GM10248 (cell line): ENCODE data around the gene RAB33A.
A peak's percentile ranks its signal among the peaks of the same experiment; 100 is the strongest.

Experiments
- CTCF ChIA-PET: fragments of 300-600 bp; sonication (Branson Sonifier 250); formaldehyde crosslinking; extraction: SDS; loops from one replicate; lab custom pipeline; 2021; ENCODE audit warnings: antibody characterized with exemption; lab: Yijun Ruan, JAX
- POLR2A ChIA-PET: fragments of 350-650 bp; sonication (Branson Sonifier 250); formaldehyde crosslinking; extraction: SDS; loops from one replicate; lab custom pipeline; 2020; ENCODE audit warnings: antibody characterized with exemption; lab: Yijun Ruan, JAX
- DNase-seq: peaks from one replicate; pipeline ENCODE4 v3.0.0; 2012; ENCODE audit errors: extremely low spot score
- TF ChIP-seq, protein P1 (sequence below): IDR thresholded peaks from 2 replicates; pipeline ENCODE4 v1.5.1; 2012; ENCODE audit warnings: mild to moderate bottlenecking, low read depth; ENCODE audit errors: extremely low read depth, missing control alignments, control extremely low read depth

RAB33A gene

DNA sequence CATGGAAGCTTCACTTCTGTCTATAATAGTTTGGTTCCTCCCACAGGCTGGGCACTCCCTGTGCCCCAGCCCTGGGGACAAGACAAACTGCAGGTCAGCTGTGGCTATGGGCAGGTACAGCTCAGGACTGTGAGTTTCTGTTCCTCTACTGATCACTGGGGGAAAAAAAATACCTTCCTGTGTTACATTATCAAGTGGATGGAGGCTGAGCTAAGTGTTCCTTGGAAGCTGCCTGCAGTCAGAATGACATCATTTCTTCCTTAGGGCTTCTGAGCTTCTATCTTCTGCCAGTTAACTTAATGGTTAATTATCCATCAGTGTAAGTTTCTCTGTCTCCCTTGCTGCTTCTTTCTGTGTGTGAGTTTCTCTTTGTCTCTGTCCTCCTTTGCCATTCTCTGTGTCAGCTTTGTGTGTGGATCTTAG lies 4.6 kb downstream of the RAB33A start:
- peak; percentile 55 for DNase-seq
- CTCF ChIA-PET, result interaction anchor here (0.8 to 2.3 kb wide), 6 partner anchors 14 to 96 kb away, joined by 3 to 10 read pairs (median 4); no protein-coding TSS in a partner anchor
- POLR2A ChIA-PET, result interaction anchor here (1.3 kb wide), 1 partner anchor 11 kb away, joined by 4 read pairs; the partner anchor contains the start of gene AIFM1
- TF ChIP-seq, protein P1, sequence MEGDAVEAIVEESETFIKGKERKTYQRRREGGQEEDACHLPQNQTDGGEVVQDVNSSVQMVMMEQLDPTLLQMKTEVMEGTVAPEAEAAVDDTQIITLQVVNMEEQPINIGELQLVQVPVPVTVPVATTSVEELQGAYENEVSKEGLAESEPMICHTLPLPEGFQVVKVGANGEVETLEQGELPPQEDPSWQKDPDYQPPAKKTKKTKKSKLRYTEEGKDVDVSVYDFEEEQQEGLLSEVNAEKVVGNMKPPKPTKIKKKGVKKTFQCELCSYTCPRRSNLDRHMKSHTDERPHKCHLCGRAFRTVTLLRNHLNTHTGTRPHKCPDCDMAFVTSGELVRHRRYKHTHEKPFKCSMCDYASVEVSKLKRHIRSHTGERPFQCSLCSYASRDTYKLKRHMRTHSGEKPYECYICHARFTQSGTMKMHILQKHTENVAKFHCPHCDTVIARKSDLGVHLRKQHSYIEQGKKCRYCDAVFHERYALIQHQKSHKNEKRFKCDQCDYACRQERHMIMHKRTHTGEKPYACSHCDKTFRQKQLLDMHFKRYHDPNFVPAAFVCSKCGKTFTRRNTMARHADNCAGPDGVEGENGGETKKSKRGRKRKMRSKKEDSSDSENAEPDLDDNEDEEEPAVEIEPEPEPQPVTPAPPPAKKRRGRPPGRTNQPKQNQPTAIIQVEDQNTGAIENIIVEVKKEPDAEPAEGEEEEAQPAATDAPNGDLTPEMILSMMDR, result no peak

DNA sequence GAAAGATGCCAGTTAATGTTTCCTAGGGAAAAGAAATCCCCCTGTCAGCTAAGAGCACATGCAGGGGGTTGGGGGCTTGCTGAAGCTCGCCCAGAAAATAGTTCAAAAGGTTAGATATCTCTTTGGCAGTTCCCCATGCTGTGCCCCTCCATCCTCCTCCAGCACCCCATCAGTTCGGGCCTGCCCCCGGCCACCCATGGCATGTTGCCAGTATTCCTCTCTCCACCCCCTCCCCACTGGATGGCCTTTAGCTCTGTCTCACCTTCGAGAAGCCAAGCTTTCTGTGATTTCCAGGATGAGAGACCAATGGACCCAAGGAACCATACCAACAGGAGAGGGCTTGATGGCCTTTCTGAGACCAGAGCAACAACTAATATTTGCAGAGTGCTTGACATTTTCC lies 5.2 kb downstream of the RAB33A start:
- TF ChIP-seq, protein P1, result no peak
- CTCF ChIA-PET, result interaction anchor here (1.0 to 2.3 kb wide), 5 partner anchors 14 to 97 kb away, joined by 4 to 10 read pairs (median 4); no protein-coding TSS in a partner anchor
- POLR2A ChIA-PET, result interaction anchor here (1.3 kb wide), 1 partner anchor 11 kb away, joined by 4 read pairs; the partner anchor contains the start of gene AIFM1

DNA sequence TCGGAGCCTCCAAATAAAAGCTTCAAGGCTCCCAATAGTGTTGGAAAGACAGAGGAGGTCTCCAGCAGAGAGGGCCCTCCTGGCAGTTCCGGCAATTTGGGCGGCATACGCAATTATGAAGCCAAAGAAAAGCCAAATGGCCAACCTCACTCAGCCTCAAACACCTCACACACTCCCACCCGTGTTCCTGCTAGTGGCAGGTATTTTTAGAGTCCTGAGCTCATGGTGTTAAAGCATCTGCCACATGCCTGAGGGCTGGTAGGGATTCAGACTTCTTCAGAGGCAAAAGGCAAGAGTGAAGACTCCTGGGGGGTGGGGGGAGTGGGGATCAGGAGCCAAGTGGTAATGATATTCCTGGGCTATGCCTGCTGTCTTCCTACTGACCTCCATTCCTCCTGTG lies 7.4 kb downstream of the RAB33A start:
- TF ChIP-seq, protein P1, result no peak
- no peak for DNase-seq
- CTCF ChIA-PET, result interaction anchor here (1.0 to 1.1 kb wide), 2 partner anchors 10 to 51 kb away, joined by 3 to 4 read pairs; no protein-coding TSS in a partner anchor
- POLR2A ChIA-PET, result no interaction called here

More for the DNA sequence above, 5.2 kb downstream of the RAB33A start:
- DNase-seq, result no peak

DNA sequence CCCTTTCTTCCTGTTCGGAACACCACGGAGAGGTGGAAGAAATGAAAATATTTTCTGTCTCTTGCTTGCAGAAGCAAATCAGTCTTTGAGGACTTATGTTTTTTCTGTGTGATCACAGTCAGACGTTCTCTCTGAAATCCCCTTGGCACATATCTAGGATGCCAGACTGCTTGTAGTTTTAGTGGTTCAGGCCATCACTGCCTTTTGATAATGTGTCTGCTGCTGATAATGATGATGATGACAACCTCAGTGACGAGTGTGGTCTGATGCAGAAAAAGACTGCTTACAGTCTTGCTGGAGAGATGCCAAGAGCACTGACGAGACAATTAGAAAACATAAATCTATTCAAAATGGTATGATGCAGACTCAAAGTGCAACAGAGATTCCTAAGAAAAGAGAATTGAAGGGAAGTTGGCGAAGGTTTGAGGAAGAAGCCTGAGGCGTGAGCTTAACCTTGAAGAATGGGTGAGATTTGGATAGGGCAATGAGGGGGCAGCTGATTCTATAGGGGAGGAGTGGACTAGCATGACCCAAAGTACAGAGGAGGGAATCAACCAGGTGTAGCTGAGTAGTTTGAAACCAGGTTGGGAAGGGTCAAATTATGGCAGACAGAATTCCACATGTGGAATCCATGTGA lies 7.9 kb downstream of the RAB33A start:
- ChIA-PET CTCF (interaction anchor here (1.0 to 1.4 kb wide), 3 partner anchors 9 to 50 kb away, joined by 3 to 4 read pairs (median 3); no protein-coding TSS in a partner anchor), POLR2A (no interaction called here)
- TF ChIP-seq, protein P1, result no peak
- no peak for DNase-seq

DNA sequence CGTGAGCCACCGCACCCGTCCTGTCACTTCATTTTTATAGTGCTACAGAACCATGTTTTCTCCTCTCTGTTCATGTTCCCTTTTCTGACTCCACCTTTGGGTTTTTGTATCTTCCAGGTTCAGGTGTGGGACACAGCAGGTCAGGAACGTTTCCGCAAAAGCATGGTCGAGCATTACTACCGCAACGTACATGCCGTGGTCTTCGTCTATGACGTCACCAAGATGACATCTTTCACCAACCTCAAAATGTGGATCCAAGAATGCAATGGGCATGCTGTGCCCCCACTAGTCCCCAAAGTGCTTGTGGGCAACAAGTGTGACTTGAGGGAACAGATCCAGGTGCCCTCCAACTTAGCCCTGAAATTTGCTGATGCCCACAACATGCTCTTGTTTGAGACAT lies 12.4 kb downstream of the RAB33A start:
- no peak for DNase-seq
- TF ChIP-seq, protein P1, result no peak
- CTCF ChIA-PET, result no interaction called here

DNA sequence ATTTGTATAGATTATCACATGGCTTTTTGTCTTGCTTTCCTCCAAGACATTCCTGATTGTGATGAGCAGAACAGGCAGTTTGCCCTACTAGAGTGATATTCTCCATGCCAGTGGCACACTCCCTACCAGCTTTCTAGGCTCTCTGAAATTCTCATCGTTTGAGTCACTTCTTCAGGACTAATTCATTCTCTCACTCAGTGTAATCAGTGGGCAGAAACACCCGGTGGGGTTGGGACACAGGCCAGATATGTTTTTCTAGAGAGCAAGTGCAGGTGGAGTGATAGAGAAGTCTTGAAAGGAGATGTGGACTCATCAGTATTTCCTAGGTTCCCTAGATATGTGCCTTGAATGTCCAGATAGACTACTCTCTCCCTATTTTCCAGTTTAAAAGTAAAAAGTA lies 13.1 kb downstream of the RAB33A start:
- POLR2A ChIA-PET, result no interaction called here
- TF ChIP-seq, protein P1, result no peak
- no peak for DNase-seq
- CTCF ChIA-PET, result no interaction called here

More for the DNA sequence above, 12.4 kb downstream of the RAB33A start:
- POLR2A ChIA-PET, result no interaction called here
